ENCODE results near the gene CARNS1. TPM values are rescaled to one million over a fixed set of nuclear protein-coding genes. Genes with fewer than 3 reads are reported as not detected.
A peak's percentile ranks its signal among the peaks of the same experiment; 100 is the strongest.

Gene CARNS1
- total RNA-seq, 1 experiment from 2014 or later, result 1.1 TPM

GRCh38 chr11:67365736-67366444 is 49.6 kb upstream of the CARNS1 start:
- Histone ChIP-seq H3K79me2 (ENCODE audit: insufficient read depth, low read length) (no peaks in the 10 kb centered on the region), H4K5ac (ENCODE audit: insufficient read length, low read depth, low read length) (no peak overlapping the region), H2BK12ac (ENCODE audit: insufficient read length, low read depth, low read length) (no peak overlapping the region), H3K18ac (ENCODE audit: insufficient read length, low read depth, low read length) (no peak overlapping the region), H3K4me1 (ENCODE audit: insufficient read depth, low read length) (peaks cover 7% of the 10 kb centered on the region; the same call in 1 of the 2 replicates), H2AFZ (ENCODE audit: low read length) (no peak overlapping the region), H3K79me1 (ENCODE audit: insufficient read depth, low read depth, low read length, poor library complexity, severe bottlenecking) (no peaks in the 10 kb centered on the region), H4K20me1 (ENCODE audit: control insufficient read depth, insufficient read depth, insufficient read length) (peaks cover 3% of the 10 kb centered on the region), H3K9me3 (ENCODE audit: control insufficient read depth, low read depth, low read length) (no peaks in the 10 kb centered on the region), H2BK5ac (ENCODE audit: insufficient read length, low read length) (no peak overlapping the region), H3K27me3 (ENCODE audit: insufficient read depth, low read length) (no peaks in the 10 kb centered on the region; the same call in 1 of the 2 replicates), H4K8ac (replicated peaks; ENCODE audit: insufficient read length, low read depth, low read length) (no peak overlapping the region), H3T11ph (ENCODE audit: low read length) (no peak overlapping the region), H2BK120ac (ENCODE audit: low read depth, low read length, poor library complexity, severe bottlenecking) (no peak overlapping the region), H3K56ac (ENCODE audit: insufficient read length, low read depth, low read length) (no peak overlapping the region), H3K9ac (ENCODE audit: extremely low read depth, insufficient read length, low read length) (no peak overlapping the region), H2AK5ac (ENCODE audit: insufficient read length, low read length) (no peak overlapping the region), H3K23ac (ENCODE audit: insufficient read length, low read depth, low read length) (no peak overlapping the region), H3K23me2 (ENCODE audit: insufficient read length, low read depth, low read length, poor library complexity, severe bottlenecking) (peaks cover 3% of the 10 kb centered on the region), H3K4me2 (ENCODE audit: insufficient read depth, insufficient read length, low read length) (no peak overlapping the region), H4K91ac (ENCODE audit: insufficient read length, low read depth, low read length) (no peak overlapping the region), H3K27ac (ENCODE audit: insufficient read length, low read depth, low read length) (no peak overlapping the region), H3K4ac (ENCODE audit: low read depth, low read length) (no peak overlapping the region), H2BK15ac (ENCODE audit: low read depth, low read length) (no peak overlapping the region), H2BK20ac (ENCODE audit: low read depth, low read length, poor library complexity, severe bottlenecking) (no peak overlapping the region), H3K14ac (ENCODE audit: insufficient read depth, low read length) (no peak overlapping the region; the same call in 1 of the 2 replicates)
- Mint-ChIP-seq H3K4me1 (peaks cover 24% of the 10 kb centered on the region in 2 experiments), H3K27ac (peak overlapping the region in 1 of 3 experiments; percentile 29; a peak in 2 of 7 replicates), H3K27me3 (ENCODE audit: low read depth) (peaks cover 74% of the 10 kb centered on the region), H3K4me3 (no peak overlapping the region), H3K36me3 (ENCODE audit: insufficient read depth in 1 of 3, low read depth in 3 of 3) (no peaks in the 10 kb centered on the region; a peak in 1 of 7 replicates), H3K9me3 (no peaks in the 10 kb centered on the region)
- WGBS (ENCODE audit: extremely low coverage, insufficient read length, low lambda C conversion rate), result no CpG with 5 or more reads among the region's 14 CpGs
- no peak for DNase-seq
- no peak for TF ChIP-seq CTCF (conservative IDR thresholded peaks at IDR 0.05)
